ENCODE measurements around the gene KRTAP10-8. TPM values are rescaled to one million over a fixed set of nuclear protein-coding genes. Genes with fewer than 3 reads are reported as not detected.
"Not testable (repeated sequence)": the region's sequence is repeated elsewhere in the genome, so short reads cannot be mapped to it uniquely, and the experiment has no call there.

Gene KRTAP10-8
- total RNA-seq, 2 donors from 2014 or later, result not detected

DNA sequence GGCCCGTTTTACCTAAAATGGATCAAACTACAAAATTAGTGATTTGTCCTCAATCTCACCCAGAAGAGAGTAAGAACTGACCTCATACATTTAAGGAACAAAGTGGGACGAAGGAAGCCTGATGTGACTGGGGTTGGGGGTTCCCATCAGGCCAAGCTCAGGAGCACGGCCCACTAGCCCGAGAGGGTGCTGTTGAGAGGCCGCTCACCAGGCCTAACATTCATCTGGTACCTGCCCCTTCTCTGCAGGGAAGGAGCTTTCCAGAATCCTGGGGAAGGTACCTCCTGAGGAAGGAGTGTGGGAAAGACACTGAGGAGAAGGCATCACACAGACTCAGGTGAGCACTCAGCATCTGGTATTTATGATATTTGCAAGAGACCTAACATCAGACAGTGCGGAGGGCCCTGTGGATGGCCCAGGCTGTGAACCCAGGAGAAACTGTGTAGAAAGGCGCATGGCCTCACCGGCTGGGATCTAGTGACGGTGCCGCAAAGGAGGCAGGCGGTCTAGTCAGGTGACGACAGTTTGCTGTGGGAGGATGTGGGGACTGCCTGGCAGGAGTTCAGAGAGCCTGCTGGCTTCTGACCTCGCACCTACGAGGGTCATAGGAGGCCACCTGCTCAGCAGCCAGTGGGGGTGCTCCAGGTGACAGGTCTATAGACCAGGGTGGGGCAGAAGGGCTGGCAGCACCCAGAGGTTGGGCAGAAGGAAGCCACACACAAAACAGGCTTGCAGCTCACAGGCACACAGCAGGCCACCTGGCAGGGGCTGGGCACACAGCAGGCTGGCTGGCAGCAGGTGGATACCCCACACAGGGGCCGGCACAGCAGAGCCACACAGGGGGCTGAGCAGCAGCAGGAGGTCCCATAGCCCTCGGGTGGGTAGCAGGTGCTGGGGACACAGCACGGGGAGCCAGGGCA is 42.0 kb downstream of the KRTAP10-8 start:
- DNase-seq, result no peak
- ATAC-seq, result peak in 1 of 2 donors; percentile 34
- intact Hi-C loops (cut with DNase I), result no loop called here

DNA sequence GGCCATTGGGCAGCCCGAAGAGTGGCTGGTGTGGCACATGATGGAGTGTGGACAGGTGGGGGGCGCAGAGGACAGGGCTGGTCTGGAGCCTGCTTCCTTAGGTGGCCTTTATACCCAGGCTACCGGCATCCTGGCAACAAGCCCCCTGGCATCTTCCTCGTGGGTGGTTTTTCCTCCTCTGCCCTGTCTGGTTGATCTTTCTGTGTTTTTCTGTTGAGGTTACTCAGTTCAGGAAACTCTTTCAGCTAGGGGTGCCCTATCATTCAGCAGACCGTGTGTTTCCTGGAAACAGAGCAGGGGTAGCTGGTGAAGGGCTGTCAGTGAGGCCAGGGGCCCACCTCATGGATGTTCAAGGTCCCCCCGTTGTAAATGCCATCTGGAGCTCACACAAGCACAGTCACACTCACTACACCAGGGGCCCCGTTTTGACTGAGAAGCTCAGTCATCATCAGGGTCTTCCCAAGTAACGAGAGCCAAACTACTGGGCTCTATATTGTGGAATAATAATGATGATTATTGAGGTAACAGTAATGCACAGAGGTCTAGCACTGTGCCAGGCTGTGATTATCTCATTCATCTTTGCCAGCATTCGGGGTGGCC is 42.8 kb downstream of the KRTAP10-8 start, which contains the start of gene KRTAP12-4:
KRTAP12-4 (minus strand) TSS at position 84 of the 600 bp plus-strand sequence; CDS start at position 39, 45 bp downstream.
- DNase-seq (no peak), ATAC-seq (no peak)
- intact Hi-C loops (cut with DNase I), result no loop called here

- intact Hi-C loops (cut with DNase I), result no loop called here
- DNase-seq (no peak), ATAC-seq (no peak)
Observed at GRCh38 chr21:44656868-44657267, 45.0 kb downstream of the KRTAP10-8 start.

DNA sequence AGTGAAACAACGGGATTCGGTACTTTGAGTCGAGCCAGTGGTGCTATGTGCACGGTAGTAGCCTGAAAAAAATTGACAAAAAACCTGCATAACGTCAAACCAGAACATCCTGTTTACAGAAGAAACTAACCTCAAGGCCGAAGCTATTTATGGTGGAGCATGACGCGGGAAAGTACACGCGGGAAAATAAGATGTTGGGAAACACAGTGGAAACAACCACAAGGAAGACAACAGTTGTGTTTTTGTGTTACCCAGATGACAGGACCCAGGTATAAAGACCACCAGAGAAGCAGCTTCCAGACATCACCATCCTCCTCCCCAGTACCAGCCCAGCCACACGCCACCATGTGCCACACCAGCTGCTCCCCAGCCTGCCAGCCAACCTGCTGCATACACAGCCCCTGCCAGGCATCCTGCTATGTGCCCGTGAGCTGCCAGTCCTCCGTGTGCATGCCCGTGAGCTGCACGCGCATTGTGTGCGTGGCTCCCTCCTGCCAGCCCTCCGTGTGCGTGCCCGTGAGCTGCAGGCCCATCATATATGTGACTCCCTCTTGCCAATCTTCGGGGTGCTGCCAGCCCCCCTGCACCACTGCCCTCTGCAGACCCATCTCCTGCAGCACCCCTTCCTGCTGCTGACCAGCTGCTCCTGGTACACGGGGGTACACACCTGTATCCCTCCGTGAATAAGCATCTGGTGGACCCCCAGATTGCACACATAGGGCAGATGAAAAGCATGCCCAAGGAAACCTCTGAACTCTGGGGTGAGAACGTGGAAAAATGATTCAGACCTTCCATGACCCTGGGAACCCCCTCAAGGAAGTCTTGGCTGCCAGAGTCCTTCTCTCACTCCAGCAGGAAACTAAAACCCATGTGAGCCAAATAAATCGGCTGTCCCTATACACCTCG is 46.0 kb downstream of the KRTAP10-8 start, which contains the start of gene KRTAP12-3:
KRTAP12-3 (plus strand) TSS at position 298 of the 906 bp plus-strand sequence; CDS start at position 346, 48 bp downstream.
- intact Hi-C loops (cut with DNase I), result no loop called here
- peak in 1 of 2 donors; percentile 58 for ATAC-seq
- no peak for DNase-seq

- intact Hi-C loops (cut with DNase I), result no loop called here
- ATAC-seq (no peak), DNase-seq (no peak)
Observed at GRCh38 chr21:44658541-44658910, 46.6 kb downstream of the KRTAP10-8 start.

DNA sequence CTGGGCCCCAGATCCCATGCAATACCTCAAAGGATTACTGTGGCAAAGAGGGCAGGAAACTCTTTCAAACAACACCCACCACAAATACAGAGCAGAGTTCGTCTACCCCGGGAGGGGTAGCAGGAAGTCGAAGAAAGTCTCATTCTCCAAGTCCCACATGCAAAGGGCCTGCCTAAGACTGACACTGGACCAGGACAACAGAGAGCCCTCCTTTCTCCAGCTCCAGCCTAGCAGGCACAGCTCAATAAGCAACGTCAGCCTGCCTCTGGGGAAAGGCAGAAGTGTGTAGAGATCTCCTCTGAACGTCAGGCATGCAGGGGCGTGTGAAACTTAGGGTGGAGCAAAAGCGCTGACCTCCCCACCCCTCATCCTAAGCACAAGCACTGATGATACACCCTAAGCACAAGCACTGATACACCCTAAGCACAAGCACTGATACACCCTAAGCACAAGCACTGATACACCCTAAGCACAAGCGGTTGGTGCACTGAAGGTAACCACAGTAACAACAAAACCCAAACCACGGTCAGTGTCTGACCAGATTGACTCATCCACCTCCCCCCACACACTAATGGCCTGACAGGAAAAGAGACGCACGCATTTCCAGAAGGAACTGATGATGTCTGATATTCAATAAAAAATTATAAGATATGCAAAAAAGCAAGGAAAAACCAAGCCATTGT is 47.2 kb downstream of the KRTAP10-8 start:
- intact Hi-C loops (cut with DNase I), result no loop called here
- DNase-seq (no peak), ATAC-seq (no peak)

GRCh38 chr21:44661567-44661966 is 49.7 kb downstream of the KRTAP10-8 start:
- ATAC-seq; DNase-seq; intact Hi-C loops (cut with DNase I): not testable (repeated sequence)

Other genes with a start within 250 kb of the KRTAP10-8 start
- gene LRRC3, start 156.6 kb upstream of the KRTAP10-8 start, total RNA-seq, result 1 to 10 TPM; 1.4 to 2.5 TPM
- gene KRTAP10-1, start 71.9 kb upstream of the KRTAP10-8 start, total RNA-seq, result not detected
- gene KRTAP10-2, start 60.6 kb upstream of the KRTAP10-8 start, total RNA-seq, result not detected
- not detected for gene KRTAP10-3, start 53.3 kb upstream of the KRTAP10-8 start, total RNA-seq
- gene KRTAP10-4, start 38.4 kb upstream of the KRTAP10-8 start, total RNA-seq, result not detected
- not detected for gene KRTAP10-5, start 31.5 kb upstream of the KRTAP10-8 start, total RNA-seq
- gene KRTAP10-6, start 19.6 kb upstream of the KRTAP10-8 start, total RNA-seq, result not detected
- gene KRTAP10-7, start 11.5 kb upstream of the KRTAP10-8 start, total RNA-seq, result not detected
- gene KRTAP10-9, start 15.0 kb downstream of the KRTAP10-8 start, total RNA-seq, result not detected
- gene KRTAP10-10, start 25.3 kb downstream of the KRTAP10-8 start, total RNA-seq, result not detected
- gene KRTAP10-11, start 34.3 kb downstream of the KRTAP10-8 start, total RNA-seq, result not detected
- not detected for gene KRTAP12-4, start 42.6 kb downstream of the KRTAP10-8 start, total RNA-seq
- gene KRTAP12-3, start 45.9 kb downstream of the KRTAP10-8 start, total RNA-seq, result not detected
- gene KRTAP12-2, start 54.8 kb downstream of the KRTAP10-8 start, total RNA-seq, result not detected
- gene KRTAP12-1, start 70.1 kb downstream of the KRTAP10-8 start, total RNA-seq, result not detected
- not detected for gene KRTAP10-12, start 85.1 kb downstream of the KRTAP10-8 start, total RNA-seq
- gene TSPEAR, start 99.5 kb downstream of the KRTAP10-8 start, total RNA-seq, result 1 to 10 TPM in 1 of 2 donors, under 1 TPM in 1; 0.39 to 1.6 TPM
- 10 to 100 TPM; 62.0 to 83.0 TPM for gene UBE2G2, start 189.7 kb downstream of the KRTAP10-8 start, total RNA-seq
- gene SUMO3, start 206.0 kb downstream of the KRTAP10-8 start, total RNA-seq, result 10 to 100 TPM; 71.2 to 93.3 TPM

Data from left cardiac atrium (tissue), 4 donors.